ENCODE results near the gene BAIAP2.

BAIAP2 gene

GRCh38 chr17:81091774-81092517, 57.0 kb downstream of the BAIAP2 start:
- no peak for DNase-seq

DNA sequence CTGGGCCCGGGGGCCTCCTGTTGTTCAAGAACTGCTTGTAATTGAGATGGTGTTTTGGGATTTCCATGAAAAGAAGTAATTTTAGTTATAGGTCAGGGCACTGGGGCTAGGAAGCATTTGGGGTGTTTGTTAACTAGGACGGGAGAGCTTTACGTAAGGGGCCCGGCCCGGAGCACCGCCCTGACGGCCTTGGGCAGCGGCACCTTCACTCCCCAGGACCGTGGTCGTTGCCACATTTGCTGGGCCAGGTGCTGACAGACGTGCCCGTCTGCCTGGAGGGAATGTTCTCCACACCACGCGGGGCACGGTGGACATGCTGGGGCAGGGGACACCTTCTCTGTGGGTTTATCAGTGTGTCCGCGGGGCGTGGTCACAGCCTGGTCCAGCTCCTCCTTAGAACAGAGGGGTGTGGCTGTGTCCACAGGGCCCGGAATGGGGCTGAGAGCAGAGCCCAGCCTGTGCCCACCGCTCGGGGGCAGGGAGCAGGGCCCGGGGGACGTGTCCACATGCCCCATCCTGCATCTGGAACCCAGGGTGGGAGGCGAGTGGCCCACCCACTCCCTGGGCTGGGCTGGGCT, 57.7 kb downstream of the BAIAP2 start:
- no peak for DNase-seq

- no peak for DNase-seq
Measured at GRCh38 chr17:81093619-81094508, 58.9 kb downstream of the BAIAP2 start.

GRCh38 chr17:81094509-81095382, 59.8 kb downstream of the BAIAP2 start:
- DNase-seq: peak; percentile 73

DNA sequence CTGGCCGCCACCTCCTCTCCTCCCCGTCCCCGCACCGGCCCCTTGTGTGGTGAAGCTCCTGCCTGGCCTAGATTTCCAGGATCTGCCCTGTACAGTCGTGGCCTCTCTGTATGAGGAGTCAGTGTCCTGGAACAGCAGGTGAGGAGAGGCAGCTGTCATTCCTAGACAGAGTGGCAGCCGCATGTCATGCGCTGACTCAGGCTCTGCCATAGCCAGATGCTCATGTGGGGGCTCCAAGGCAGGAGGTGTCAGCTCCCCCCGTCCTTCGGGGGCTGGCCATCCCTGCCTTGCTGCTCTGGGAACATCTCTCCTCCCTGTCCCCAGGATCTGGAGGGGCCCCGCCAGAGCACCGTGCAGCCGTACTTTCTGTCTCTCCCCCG, 60.4 kb downstream of the BAIAP2 start:
- no peak for DNase-seq

- no peak for DNase-seq
Measured at GRCh38 chr17:81096741-81097133, 61.8 kb downstream of the BAIAP2 start.

- DNase-seq: peak; percentile 50
Measured at GRCh38 chr17:81097134-81097942, 62.4 kb downstream of the BAIAP2 start.

DNA sequence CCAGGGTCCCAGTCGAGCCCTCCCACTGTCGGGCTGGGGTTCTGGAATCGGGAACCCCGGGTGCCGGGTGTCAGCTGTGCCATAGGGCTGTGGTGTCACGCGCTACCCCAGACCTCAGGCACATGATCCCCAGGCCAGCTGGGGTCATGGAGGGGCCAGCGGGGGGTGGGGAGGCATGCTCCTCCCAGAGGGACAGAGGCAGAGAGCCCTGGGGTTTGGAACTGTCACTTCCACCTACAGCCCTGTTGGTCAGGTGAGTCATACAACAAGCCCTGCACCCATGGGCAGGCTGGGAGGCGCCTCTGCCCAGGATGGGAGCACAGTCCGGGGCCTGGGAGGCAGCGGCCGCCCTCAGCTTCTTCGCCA, 63.0 kb downstream of the BAIAP2 start:
- no peak for DNase-seq

GRCh38 chr17:81099888-81100287, 64.9 kb downstream of the BAIAP2 start:
- DNase-seq: no peak

GRCh38 chr17:81100668-81101067, 65.7 kb downstream of the BAIAP2 start:
- no peak for DNase-seq

DNA sequence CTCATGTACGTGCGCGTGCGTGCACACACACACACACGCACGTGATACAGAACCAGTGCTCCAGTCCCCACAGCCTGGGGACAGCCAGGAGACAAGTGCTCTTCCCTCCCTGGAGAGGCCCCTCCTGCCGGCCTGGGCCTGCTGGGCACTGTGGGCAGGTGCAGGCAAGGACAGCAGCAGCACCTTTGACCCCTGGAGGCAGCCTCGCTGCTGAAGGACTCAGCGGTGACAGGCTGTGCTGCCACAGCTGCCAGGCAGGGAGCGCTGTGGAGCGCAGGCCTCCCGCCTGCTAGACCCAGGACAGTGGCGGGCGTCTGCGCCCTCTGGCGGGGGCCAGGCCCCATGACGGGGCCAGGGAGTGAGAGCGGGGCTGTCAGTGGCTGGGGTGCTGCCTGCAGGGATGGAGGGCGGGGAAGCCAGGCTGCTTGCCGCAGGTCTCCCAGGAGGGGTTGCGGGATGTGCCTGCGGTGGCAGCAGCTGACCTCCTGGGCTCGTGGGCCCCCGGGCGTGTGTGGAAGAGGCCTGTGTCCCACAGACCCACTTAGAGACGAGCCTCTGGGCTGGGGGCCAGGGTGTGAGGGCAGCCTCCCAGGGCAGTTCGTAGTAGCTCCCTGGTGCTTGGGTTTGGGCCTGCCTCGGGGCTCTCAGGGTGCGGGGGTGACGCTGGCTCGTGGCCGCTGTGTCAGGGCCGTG, 66.8 kb downstream of the BAIAP2 start:
- DNase-seq: peak; percentile 73

DNA sequence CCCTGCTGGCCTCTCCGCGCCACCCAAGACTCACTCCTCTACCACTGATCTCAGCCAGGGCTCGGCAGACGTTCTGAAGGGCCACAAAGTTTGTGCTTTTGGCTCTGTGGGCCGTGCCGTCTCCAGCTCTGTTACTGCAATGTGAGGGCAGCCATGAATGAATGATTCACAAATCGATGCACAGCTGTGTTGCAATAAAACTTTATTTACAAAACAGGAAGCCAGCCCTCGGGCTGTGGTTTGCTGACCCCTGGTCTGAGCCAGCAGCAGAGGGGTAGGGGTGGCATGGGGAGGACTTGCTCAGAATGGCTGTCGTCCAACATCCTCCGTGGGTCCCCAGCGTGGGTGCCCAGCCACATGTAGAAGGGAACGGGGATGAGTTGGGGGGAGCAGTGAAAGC, 67.4 kb downstream of the BAIAP2 start:
- no peak for DNase-seq

GRCh38 chr17:81102869-81103268, 67.9 kb downstream of the BAIAP2 start:
- DNase-seq: no peak

DNA sequence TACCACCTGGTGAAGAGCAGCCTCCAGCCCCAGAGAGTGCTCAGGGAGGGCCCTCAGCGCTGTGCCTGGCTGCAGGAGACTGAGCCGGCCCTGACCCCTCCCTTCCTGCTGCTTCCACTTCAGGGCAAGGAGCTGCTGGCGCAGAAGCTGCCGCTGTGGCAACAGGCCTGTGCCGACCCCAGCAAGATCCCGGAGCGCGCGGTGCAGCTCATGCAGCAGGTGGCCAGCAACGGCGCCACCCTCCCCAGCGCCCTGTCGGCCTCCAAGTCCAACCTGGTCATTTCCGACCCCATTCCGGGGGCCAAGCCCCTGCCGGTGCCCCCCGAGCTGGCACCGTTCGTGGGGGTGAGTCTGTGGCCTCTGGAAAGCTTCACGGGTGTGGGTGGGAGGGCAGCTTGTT, 68.4 kb downstream of the BAIAP2 start:
- DNase-seq: no peak

- DNase-seq: no peak
Measured at GRCh38 chr17:81106716-81107115, 71.8 kb downstream of the BAIAP2 start.

DNA sequence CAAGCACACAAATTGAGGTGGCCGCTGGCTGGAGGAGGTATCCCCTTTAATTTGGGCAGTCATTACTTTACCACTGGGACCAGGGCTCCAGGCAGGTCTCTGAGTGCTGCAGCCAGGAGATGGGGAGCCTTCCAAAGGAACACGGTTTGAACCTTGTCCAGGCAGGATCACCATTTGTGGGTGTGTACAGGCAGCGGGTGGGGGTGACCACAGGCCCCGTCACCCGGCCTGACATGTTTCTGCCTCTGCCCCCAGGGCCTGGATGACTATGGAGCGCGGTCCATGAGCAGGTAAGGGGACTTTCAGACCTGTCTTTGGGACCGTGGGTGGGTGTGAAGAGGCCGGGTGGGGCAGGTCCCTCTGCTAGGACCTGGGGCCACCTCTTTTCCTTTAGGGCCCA, 73.3 kb downstream of the BAIAP2 start:
- DNase-seq: no peak

DNA sequence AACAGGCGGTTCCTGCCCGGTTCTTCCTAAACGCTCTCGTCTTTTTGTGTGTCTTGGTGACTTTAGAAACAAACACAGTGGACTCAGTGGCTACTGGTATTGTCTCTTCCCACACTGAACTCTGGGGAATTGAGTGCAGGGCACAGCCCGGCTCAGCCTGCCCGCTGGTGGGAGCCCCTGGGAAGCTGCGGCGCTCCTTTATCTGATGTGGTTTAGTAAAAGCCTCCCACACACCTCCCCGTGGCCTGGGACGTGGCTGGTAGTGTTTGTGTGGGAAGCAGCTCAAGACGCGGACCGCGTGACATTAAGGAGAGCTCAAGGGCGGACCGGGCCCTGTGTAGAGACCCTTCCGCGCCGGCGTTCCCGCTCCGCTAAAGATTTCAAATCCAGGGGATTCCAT, 75.0 kb downstream of the BAIAP2 start:
- DNase-seq: no peak

DNA sequence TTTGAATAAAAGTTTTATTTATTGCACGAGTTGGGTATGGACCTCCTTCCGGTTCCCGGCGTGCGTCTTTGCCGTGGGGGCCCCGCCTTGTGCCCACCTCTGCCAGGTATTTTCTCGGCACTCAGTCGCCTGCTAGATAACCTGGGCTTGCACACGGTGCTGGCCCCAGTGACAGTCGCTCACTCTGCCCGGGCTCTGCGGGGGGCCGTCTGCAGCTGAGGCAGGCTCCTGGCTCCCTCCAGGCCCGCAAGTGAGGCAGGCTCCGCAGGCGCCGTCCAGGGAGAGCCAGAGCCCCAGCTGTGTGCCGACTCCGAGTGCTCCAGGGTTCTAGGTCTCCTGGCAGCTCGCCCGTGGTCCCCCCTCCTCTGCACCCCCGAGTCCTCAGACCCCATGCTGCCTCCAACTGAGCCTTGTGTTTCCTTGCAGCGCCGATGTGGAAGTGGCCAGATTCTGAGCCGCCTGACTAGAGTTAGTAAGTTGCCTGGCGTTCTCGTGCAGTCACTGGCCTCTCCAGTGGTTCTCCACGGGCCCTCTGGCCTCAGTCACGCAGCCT, 75.6 kb downstream of the BAIAP2 start:
- no peak for DNase-seq

DNA sequence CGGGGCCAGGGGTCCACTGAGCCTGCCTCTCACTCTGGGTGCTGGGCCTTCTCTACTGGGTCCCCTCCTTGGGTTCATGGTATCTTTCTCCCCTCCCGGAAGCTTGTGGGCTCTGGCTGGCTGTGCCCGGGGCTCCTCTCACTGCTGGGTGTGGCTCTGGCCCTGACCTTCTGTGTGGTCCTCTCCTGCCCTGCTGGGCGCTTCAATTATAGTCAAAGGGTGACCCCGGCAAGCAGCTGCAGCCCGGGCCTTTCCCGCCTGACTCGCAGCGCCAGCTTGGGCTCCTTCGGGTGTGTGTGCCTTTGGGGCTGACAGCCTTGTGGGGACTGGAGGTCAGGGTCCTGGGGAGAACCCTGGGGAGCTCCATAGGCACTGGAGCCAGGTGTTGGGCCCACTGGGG, 76.1 kb downstream of the BAIAP2 start:
- DNase-seq: no peak

DNA sequence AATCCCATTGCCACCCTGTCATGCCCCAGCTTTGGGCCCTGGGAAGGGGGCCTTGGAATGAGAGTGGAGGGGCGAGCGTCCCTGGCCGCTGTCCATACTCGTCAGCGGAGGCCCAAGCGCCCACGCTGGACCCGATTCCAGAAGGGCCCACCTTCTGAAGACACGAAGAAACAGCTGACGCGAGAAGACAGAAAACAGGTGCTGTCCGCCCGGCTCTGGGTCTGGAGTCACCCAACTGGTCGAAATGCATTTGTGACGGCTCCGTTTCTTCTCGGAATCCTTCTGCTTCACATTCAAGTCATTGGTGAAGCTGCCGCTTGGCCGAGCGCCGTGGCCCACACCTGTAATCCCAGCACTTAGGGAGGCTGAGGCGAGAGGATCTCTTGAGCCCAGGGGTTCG, 77.5 kb downstream of the BAIAP2 start:
- DNase-seq: no peak

DNA sequence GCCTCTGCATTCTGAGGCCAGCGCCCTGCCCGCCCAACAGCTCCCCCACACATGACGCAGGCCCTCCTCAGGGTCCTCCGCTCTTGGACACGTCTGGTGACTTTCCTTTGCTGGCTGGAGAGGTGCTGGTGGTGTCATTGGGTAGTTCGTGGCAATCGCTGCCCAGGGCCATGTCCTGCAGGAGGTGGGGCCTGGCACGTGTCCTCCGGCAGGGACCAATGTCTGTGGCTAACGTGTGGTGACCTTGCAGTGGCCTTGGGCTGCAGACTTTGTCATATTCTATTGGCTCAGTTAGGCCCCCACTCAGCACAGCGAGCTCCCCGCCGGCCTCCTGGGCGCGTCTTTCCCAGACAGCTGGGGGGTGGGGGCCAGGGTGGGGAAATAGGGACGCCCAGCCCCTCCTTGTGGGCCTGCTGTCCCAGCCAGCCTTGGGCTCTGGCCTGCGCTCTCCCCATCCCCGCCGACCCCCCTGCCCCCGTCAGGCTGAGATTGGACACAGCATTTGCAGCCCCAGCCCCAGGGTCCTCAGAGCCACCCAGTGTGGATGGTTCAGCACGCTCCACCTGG, 78.3 kb downstream of the BAIAP2 start:
- no peak for DNase-seq

Data from activated gamma-delta T cell (primary cell).